ENCODE measurements around the gene FRMD4A.

DNA sequence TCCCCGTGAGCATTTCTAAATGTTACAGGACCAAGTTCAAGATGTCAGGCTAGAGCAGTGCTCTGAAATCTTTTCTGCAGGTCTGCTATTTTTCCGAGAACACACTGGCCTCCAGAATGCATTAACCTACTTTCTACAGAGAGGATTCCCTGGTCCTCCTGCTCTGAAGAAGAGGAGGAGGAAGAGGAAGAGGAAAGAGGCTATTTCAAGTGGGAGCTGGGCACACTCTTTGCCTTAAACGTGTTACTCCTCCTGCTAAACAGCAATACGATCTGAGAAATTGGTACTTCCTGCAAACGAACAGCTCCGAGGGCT, 157.4 kb downstream of the FRMD4A start:
- TF ChIP-seq, protein P1, sequence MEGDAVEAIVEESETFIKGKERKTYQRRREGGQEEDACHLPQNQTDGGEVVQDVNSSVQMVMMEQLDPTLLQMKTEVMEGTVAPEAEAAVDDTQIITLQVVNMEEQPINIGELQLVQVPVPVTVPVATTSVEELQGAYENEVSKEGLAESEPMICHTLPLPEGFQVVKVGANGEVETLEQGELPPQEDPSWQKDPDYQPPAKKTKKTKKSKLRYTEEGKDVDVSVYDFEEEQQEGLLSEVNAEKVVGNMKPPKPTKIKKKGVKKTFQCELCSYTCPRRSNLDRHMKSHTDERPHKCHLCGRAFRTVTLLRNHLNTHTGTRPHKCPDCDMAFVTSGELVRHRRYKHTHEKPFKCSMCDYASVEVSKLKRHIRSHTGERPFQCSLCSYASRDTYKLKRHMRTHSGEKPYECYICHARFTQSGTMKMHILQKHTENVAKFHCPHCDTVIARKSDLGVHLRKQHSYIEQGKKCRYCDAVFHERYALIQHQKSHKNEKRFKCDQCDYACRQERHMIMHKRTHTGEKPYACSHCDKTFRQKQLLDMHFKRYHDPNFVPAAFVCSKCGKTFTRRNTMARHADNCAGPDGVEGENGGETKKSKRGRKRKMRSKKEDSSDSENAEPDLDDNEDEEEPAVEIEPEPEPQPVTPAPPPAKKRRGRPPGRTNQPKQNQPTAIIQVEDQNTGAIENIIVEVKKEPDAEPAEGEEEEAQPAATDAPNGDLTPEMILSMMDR (optimal IDR thresholded peaks at IDR 0.05 in 1 of 3, IDR thresholded peaks at IDR 0.05 in 1 of 3, conservative IDR thresholded peaks at IDR 0.05 in 1 of 3; ENCODE audit: extremely low read depth in 1 of 3, insufficient read depth in 2 of 3, low read length in 3 of 3) = no peak
- no peak for TF ChIP-seq EZH2 (IDR thresholded peaks at IDR 0.05; ENCODE audit: low read length)
